Neural cell (in vitro differentiated cells): ENCODE measurements around the gene PMEL. TPM values are rescaled to one million over a fixed set of nuclear protein-coding genes. Genes with fewer than 3 reads are reported as not detected.
"Not testable (repeated sequence)": the region's sequence is repeated elsewhere in the genome, so short reads cannot be mapped to it uniquely, and the experiment has no call there.

Experiments
- H2AFZ ChIP-seq: fragments of 200-600, 300-800 bp; sonication (generic), shearing (Covaris generic); 2 replicates; pipeline ENCODE4 v1.6.0; 2014; ENCODE audit warnings: low read depth, mild to moderate bottlenecking, antibody characterized with exemption, low read length, moderate library complexity
- H3F3A ChIP-seq: fragments of 200-600 bp; shearing (Covaris generic); 2 replicates; pipeline ENCODE4 v1.6.1; 2016; ENCODE audit warnings: mild to moderate bottlenecking, moderate library complexity, mixed read lengths, antibody characterized with exemption, low read length; ENCODE audit not compliant: insufficient read depth, poor library complexity, severe bottlenecking
- H3K27ac ChIP-seq: fragments of 200-600, 300-800 bp; sonication (generic), shearing (Covaris generic); 2 replicates; pipeline ENCODE4 v1.5.1; 2014; ENCODE audit warnings: mild to moderate bottlenecking, low read length, moderate library complexity
- H3K27me3 ChIP-seq: fragments of 300-800, 200-600 bp; sonication (generic), shearing (Covaris generic); 2 replicates; pipeline ENCODE4 v1.6.0; 2014; ENCODE audit warnings: mild to moderate bottlenecking, low read depth, low read length, moderate library complexity; ENCODE audit not compliant: insufficient read depth
- H3K36me3 ChIP-seq: fragments of 300-800, 200-600 bp; sonication (generic), shearing (Covaris generic); 2 replicates; pipeline ENCODE4 v1.5.1; 2014; ENCODE audit warnings: mild to moderate bottlenecking, antibody characterized with exemption, low read length, moderate library complexity; ENCODE audit not compliant: insufficient read depth
- H3K4me2 ChIP-seq: fragments of 300-800, 200-600 bp; sonication (generic), shearing (Covaris generic); 2 replicates; pipeline ENCODE4 v1.6.0; 2014; ENCODE audit warnings: mild to moderate bottlenecking, low read length
- H3K4me3 ChIP-seq: fragments of 300-800, 200-600 bp; sonication (generic), shearing (Covaris generic); 2 replicates; pipeline ENCODE4 v1.5.1; 2014; ENCODE audit warnings: mild to moderate bottlenecking, low read length, moderate library complexity
- H3K79me2 ChIP-seq: fragments of 200-600 bp; shearing (Covaris generic); replicated peaks from 2 replicates; pipeline ENCODE4 v1.6.0; 2014; ENCODE audit warnings: mild to moderate bottlenecking, low read length, moderate library complexity; ENCODE audit not compliant: insufficient read depth
- H3K9ac ChIP-seq: fragments of 300-800, 200-600 bp; sonication (generic), shearing (Covaris generic); 2 replicates; pipeline ENCODE4 v1.6.1; 2016; ENCODE audit warnings: mild to moderate bottlenecking, low read length, mixed read lengths
- H3K9me2 ChIP-seq: fragments of 200-600 bp; shearing (Covaris generic); 2 replicates; pipeline ENCODE4 v1.6.1; 2016; ENCODE audit warnings: mild to moderate bottlenecking, low read length, mixed read lengths; ENCODE audit not compliant: insufficient read depth
- H3K9me3 ChIP-seq: fragments of 200-600, 300-800 bp; sonication (generic), shearing (Covaris generic); 2 replicates; pipeline ENCODE4 v1.6.1; 2016; ENCODE audit warnings: mild to moderate bottlenecking, mixed run types, low read length, moderate library complexity, mixed read lengths
- H4K20me1 ChIP-seq: fragments of 200-600 bp; shearing (Covaris generic); 2 replicates; pipeline ENCODE4 v1.6.1; 2016; ENCODE audit warnings: mild to moderate bottlenecking, mixed run types; ENCODE audit not compliant: insufficient read depth
- EP300 ChIP-seq: fragments of 450-650 bp; conservative IDR thresholded peaks from 2 replicates; pipeline ENCODE4 v1.6.1; 2014; ENCODE audit warnings: antibody characterized with exemption, mild to moderate bottlenecking, moderate library complexity; ENCODE audit not compliant: poor library complexity, severe bottlenecking
- EZH2 ChIP-seq: fragments of 200-600, 300-800 bp; shearing (Covaris generic), sonication (generic); IDR thresholded peaks from 2 replicates; pipeline ENCODE4 v1.6.1; 2014; ENCODE audit warnings: antibody characterized with exemption, low read length, borderline replicate concordance, mild to moderate bottlenecking; ENCODE audit not compliant: insufficient read depth, poor library complexity, severe bottlenecking
- MXI1 ChIP-seq: fragments of 450-650 bp; conservative IDR thresholded peaks from 2 replicates; pipeline ENCODE4 v1.6.1; 2014; ENCODE audit warnings: antibody characterized with exemption, mild to moderate bottlenecking; ENCODE audit not compliant: poor library complexity, severe bottlenecking
- POLR2AphosphoS5 ChIP-seq: IDR thresholded peaks from 2 replicates; pipeline ENCODE4 v1.6.1; 2012
- RAD21 ChIP-seq: fragments of 450-650 bp; conservative IDR thresholded peaks from 2 replicates; pipeline ENCODE4 v1.6.1; 2014; ENCODE audit warnings: antibody characterized with exemption, mild to moderate bottlenecking, moderate library complexity
- SMC3 ChIP-seq: fragments of 450-650 bp; conservative IDR thresholded peaks from 2 replicates; pipeline ENCODE4 v1.6.1; 2014; ENCODE audit warnings: antibody characterized with exemption, mild to moderate bottlenecking, moderate library complexity; ENCODE audit not compliant: poor library complexity
- TAF1 ChIP-seq: IDR thresholded peaks from 2 replicates; pipeline ENCODE4 v1.6.1; 2012; ENCODE audit warnings: low read depth
- polyA plus RNA-seq: library from polyadenylated mRNA; depleted of rRNA; stranded (reverse); fragments of >200 nt; gene quantifications from 2 replicates; pipeline ENCODE4 v1.2.3, GENCODE V29; 2014
- TF ChIP-seq, protein P1 (sequence below): fragments of 450-650 bp; IDR thresholded peaks from 2 replicates; pipeline ENCODE4 v1.5.1; 2014; ENCODE audit warnings: antibody characterized with exemption, mild to moderate bottlenecking, moderate library complexity; ENCODE audit not compliant: poor library complexity, severe bottlenecking
- TF ChIP-seq, protein P2 (sequence below): IDR thresholded peaks from 2 replicates; pipeline ENCODE4 v1.6.1; 2012; ENCODE audit warnings: borderline replicate concordance

PMEL gene
- polyA plus RNA-seq, 1 donor from 2014 or later = not detected

- Histone ChIP-seq H3F3A (no peaks in the 10 kb centered on the region), H2AFZ (no peak overlapping the region), H3K9me2 (no peaks in the 10 kb centered on the region), H3K9ac (no peak overlapping the region), H3K4me2 (no peak overlapping the region), H3K27me3 (no peaks in the 10 kb centered on the region), H3K4me3 (no peak overlapping the region), H3K9me3 (no peaks in the 10 kb centered on the region), H4K20me1 (no peaks in the 10 kb centered on the region), H3K36me3 (no peaks in the 10 kb centered on the region), H3K27ac (no peak overlapping the region), H3K79me2 (no peaks in the 10 kb centered on the region)
- TF ChIP-seq SMC3 (no peak), EZH2 (no peak), RAD21 (no peak), POLR2AphosphoS5 (no peak), TAF1 (no peak), MXI1 (no peak), EP300 (no peak)
- TF ChIP-seq, protein P1, sequence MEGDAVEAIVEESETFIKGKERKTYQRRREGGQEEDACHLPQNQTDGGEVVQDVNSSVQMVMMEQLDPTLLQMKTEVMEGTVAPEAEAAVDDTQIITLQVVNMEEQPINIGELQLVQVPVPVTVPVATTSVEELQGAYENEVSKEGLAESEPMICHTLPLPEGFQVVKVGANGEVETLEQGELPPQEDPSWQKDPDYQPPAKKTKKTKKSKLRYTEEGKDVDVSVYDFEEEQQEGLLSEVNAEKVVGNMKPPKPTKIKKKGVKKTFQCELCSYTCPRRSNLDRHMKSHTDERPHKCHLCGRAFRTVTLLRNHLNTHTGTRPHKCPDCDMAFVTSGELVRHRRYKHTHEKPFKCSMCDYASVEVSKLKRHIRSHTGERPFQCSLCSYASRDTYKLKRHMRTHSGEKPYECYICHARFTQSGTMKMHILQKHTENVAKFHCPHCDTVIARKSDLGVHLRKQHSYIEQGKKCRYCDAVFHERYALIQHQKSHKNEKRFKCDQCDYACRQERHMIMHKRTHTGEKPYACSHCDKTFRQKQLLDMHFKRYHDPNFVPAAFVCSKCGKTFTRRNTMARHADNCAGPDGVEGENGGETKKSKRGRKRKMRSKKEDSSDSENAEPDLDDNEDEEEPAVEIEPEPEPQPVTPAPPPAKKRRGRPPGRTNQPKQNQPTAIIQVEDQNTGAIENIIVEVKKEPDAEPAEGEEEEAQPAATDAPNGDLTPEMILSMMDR = no peak
- TF ChIP-seq, protein P2, sequence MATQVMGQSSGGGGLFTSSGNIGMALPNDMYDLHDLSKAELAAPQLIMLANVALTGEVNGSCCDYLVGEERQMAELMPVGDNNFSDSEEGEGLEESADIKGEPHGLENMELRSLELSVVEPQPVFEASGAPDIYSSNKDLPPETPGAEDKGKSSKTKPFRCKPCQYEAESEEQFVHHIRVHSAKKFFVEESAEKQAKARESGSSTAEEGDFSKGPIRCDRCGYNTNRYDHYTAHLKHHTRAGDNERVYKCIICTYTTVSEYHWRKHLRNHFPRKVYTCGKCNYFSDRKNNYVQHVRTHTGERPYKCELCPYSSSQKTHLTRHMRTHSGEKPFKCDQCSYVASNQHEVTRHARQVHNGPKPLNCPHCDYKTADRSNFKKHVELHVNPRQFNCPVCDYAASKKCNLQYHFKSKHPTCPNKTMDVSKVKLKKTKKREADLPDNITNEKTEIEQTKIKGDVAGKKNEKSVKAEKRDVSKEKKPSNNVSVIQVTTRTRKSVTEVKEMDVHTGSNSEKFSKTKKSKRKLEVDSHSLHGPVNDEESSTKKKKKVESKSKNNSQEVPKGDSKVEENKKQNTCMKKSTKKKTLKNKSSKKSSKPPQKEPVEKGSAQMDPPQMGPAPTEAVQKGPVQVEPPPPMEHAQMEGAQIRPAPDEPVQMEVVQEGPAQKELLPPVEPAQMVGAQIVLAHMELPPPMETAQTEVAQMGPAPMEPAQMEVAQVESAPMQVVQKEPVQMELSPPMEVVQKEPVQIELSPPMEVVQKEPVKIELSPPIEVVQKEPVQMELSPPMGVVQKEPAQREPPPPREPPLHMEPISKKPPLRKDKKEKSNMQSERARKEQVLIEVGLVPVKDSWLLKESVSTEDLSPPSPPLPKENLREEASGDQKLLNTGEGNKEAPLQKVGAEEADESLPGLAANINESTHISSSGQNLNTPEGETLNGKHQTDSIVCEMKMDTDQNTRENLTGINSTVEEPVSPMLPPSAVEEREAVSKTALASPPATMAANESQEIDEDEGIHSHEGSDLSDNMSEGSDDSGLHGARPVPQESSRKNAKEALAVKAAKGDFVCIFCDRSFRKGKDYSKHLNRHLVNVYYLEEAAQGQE = no peak
Observed at GRCh38 chr12:56004211-56004610, 38.4 kb upstream of the PMEL start.

DNA sequence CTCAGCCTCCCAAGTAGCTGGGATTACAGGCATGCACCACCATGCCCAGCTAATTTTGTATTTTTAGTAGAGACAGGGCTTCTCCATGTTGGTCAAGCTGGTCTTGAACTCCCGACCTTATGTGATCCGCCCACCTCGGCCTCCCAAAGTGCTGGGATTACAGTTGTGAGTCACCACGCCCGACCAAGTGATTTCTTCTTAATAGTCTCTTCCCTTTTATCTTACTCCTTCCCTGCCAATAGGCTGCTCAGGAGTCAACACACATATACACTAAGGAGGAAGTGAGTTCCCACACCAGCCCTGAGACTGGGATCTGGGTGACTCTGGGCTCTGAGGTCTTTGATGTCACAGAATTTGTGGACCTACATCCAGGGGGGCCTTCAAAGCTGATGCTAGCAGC, 37.5 kb upstream of the PMEL start:
- not testable (repeated sequence) for H3K79me2 ChIP-seq, H3K4me3 ChIP-seq, H3K9me3 ChIP-seq, H3K9me2 ChIP-seq, H2AFZ ChIP-seq, H3K4me2 ChIP-seq, H3K27me3 ChIP-seq, H3K9ac ChIP-seq, H3K36me3 ChIP-seq, H3F3A ChIP-seq, H4K20me1 ChIP-seq, H3K27ac ChIP-seq

DNA sequence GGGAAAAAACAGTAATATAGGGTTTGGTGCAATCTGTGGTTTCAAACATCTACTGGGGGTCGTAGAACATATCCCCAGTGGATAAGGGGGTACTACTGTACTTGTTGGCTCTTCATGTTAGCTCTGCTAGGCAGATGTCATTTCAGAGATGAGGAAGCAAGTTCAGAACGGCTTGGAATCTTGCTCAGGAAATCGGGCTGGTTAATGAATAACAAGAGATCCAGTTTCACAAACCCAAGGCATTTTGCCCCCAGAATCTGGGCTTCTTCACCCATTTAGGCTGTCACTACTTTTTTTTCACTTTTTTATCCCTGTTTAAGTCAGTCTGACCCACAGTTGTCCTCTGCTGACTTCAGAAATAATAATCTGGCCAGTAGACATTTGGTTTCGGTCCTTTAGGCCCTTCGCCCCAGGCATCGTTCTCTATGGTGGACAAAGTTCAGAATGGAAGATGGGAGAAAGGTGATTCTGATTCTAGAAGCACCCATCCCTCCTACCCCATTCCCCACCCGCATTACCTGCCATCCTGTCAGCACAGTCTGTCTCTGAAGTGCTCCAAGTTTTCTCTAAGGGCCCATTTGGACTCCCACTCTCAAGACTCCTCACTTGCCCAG, 35.8 kb upstream of the PMEL start:
- Histone ChIP-seq H3K36me3 (no peaks in the 10 kb centered on the region), H4K20me1 (no peaks in the 10 kb centered on the region), H3K79me2 (peaks cover 4% of the 10 kb centered on the region), H3K27me3 (no peaks in the 10 kb centered on the region), H2AFZ (no peak overlapping the region), H3K9me3 (no peaks in the 10 kb centered on the region), H3K9me2 (no peaks in the 10 kb centered on the region), H3K4me2 (no peak overlapping the region), H3K4me3 (no peak overlapping the region), H3F3A (no peaks in the 10 kb centered on the region), H3K27ac (no peak overlapping the region), H3K9ac (no peak overlapping the region)
- TF ChIP-seq EP300 (no peak), MXI1 (no peak), TAF1 (no peak), RAD21 (no peak), POLR2AphosphoS5 (no peak), EZH2 (no peak)
- TF ChIP-seq, protein P2 = no peak
- TF ChIP-seq, protein P1 = no peak
